K562 (cell line): ENCODE results near the gene TMEM131L. TPM values are rescaled to one million over a fixed set of nuclear protein-coding genes. Genes with fewer than 3 reads are reported as not detected.

ENCODE experiments used
- CHD2 ChIP-seq: IDR thresholded peaks from 2 replicates; pipeline ENCODE4 v1.6.1; 2011; ENCODE audit warnings: low read depth, low read length
- DNMT1 ChIP-seq: fragments of 450-650 bp; IDR thresholded peaks from 2 replicates; pipeline ENCODE4 v1.6.1; 2016; ENCODE audit warnings: antibody characterized with exemption, mild to moderate bottlenecking
- DPF2 ChIP-seq: fragments of 450-650 bp; IDR thresholded peaks from 2 replicates; pipeline ENCODE4 v1.6.1; 2016
- MGA ChIP-seq: fragments of 450-650 bp; IDR thresholded peaks from 2 replicates; pipeline ENCODE4 v1.6.1; 2016; ENCODE audit warnings: mild to moderate bottlenecking, moderate library complexity
- MNT ChIP-seq, 2 experiments: fragments of 450-650 bp; conservative IDR thresholded peaks; 2 replicates each; pipeline ENCODE4 v1.6.1; 2017; ENCODE audit warnings: mild to moderate bottlenecking in 2 of 2, moderate library complexity in 2 of 2
- MTA2 ChIP-seq: fragments of 450-650 bp; IDR thresholded peaks from 2 replicates; pipeline ENCODE4 v1.6.1; 2016; ENCODE audit warnings: low read depth
- MTA3 ChIP-seq: fragments of 450-650 bp; formaldehyde crosslinking; IDR thresholded peaks from 2 replicates; pipeline ENCODE4 v1.6.1; 2017; ENCODE audit warnings: mild to moderate bottlenecking, borderline replicate concordance
- MYC ChIP-seq, 2 experiments: fragments of 250-450 bp in 1 of 2; sonication (Bioruptor Pico) in 1 of 2; IDR thresholded peaks; 2 replicates each; pipeline versions ENCODE4 v1.5.1 to v1.6.1; 2012 to 2021; ENCODE audit warnings: low read depth in 2 of 2, borderline replicate concordance in 1 of 2, improper control_type of control experiment in 1 of 2, low read length in 1 of 2, mild to moderate bottlenecking in 1 of 2, moderate library complexity in 1 of 2
- RBM14 ChIP-seq: fragments of 200-400 bp; formaldehyde crosslinking; IDR thresholded peaks from 2 replicates; pipeline ENCODE4 v1.6.1; 2018; ENCODE audit warnings: low read depth, mild to moderate bottlenecking, low read length, moderate library complexity, borderline replicate concordance; ENCODE audit not compliant: insufficient read depth
- RBM25 ChIP-seq: fragments of 200-400 bp; formaldehyde crosslinking; IDR thresholded peaks from 2 replicates; pipeline ENCODE4 v1.6.1; 2018; ENCODE audit warnings: low read length, low read depth, moderate library complexity; ENCODE audit not compliant: severe bottlenecking
- ZNF165 ChIP-seq: fragments of 250-450 bp; sonication (Bioruptor Pico); IDR thresholded peaks from 2 replicates; pipeline ENCODE4 v1.4.0; 2020; ENCODE audit warnings: borderline replicate concordance
- ZNF174 ChIP-seq: fragments of 250-450 bp; sonication (Bioruptor Pico); IDR thresholded peaks from 2 replicates; pipeline ENCODE4 v1.4.0; 2020; ENCODE audit warnings: mild to moderate bottlenecking
- ZNF347 ChIP-seq: fragments of 450-650 bp; formaldehyde crosslinking; IDR thresholded peaks from 2 replicates; pipeline ENCODE4 v1.4.0; 2020; ENCODE audit warnings: low read depth, mild to moderate bottlenecking, moderate library complexity
- ZNF431 ChIP-seq: sonication (generic); formaldehyde crosslinking; IDR thresholded peaks from 2 replicates; pipeline ENCODE4 v1.8.0; 2022; ENCODE audit warnings: mild to moderate bottlenecking, missing genetic modification reagents
- polyA plus RNA-seq, 8 experiments: library from polyadenylated mRNA; depleted of rRNA in 4 of 8; stranded (reverse) in 5 of 8; unstranded in 3 of 8; fragments of >200 nt; fragmentation: Nextera tagmentation in 2 of 8; fragmentation: Illumina TruSeq in 1 of 8; extraction: Ambion mirVana in 2 of 8; extraction: Trizol in 1 of 8; gene quantifications; 2 replicates each; pipeline versions ENCODE4 v1.2.1 to v1.2.3, GENCODE V29; 2011 to 2014; ENCODE audit warnings: inconsistent platforms in 1 of 8, missing spikeins in 1 of 8
- total RNA-seq, 7 experiments: library from RNA; depleted of rRNA in 6 of 7; stranded (reverse); fragments of >200 nt in 6 of 7; fragmentation: Illumina TruSeq in 2 of 7; extraction: Trizol in 2 of 7; gene quantifications; 2 replicates each; pipeline versions ENCODE4 v1.2.1 to v1.2.3, GENCODE V29; 2011 to 2021; ENCODE audit warnings: low replicate concordance in 1 of 7

The TMEM131L gene
- total and polyA plus RNA-seq, 9 of the 15 experiments (the other 6 are each of a cell fraction or from before 2014, with no cell fraction given), result 1.2 to 20.8 (median 12.9) TPM

GRCh38 chr4:153518637-153519389, 52.7 kb downstream of the TMEM131L start (continued):
- TF ChIP-seq MGA, result peak; percentile 76
- no peak for TF ChIP-seq RBM14
- TF ChIP-seq ZNF431, result no peak
- TF ChIP-seq ZNF347 (CRISPR knock-in tag), result no peak
- no peak for TF ChIP-seq ZNF165 (CRISPR knock-in tag)
- TF ChIP-seq MNT (conservative IDR thresholded peaks at IDR 0.05), result peak; percentile 68 to 82
- TF ChIP-seq CHD2, result no peak
- 0 out of 2 replicates have a peak, but pooled peaks have one; percentile 15 for TF ChIP-seq DPF2
- no peak for TF ChIP-seq ZNF174
- no peak for TF ChIP-seq RBM25
- TF ChIP-seq DNMT1, result no peak
- no peak for TF ChIP-seq MTA3
- peak; percentile 61 for TF ChIP-seq MYC (IDR thresholded peaks at IDR 0.05; ENCODE audit: low read depth, low read length)
- no peak for TF ChIP-seq MYC (CRISPR knock-in tag; IDR thresholded peaks at IDR 0.05; ENCODE audit: borderline replicate concordance, low read depth)
- no peak for TF ChIP-seq MTA2
